Dedifferentiated amniotic fluid mesenchymal stem cell (primary cell): ENCODE measurements around the gene RAB4A.
A peak's percentile ranks its signal among the peaks of the same experiment; 100 is the strongest.

Experiments
- DNase-seq: peaks from one replicate; pipeline ENCODE4 v3.0.0-alpha.2; 2016; ENCODE audit errors: extremely low spot score

RAB4A gene

GRCh38 chr1:229339086-229339485 lies 68.2 kb downstream of the RAB4A start:
- no peak for DNase-seq

- DNase-seq: no peak
Observed at GRCh38 chr1:229339520-229339919, 68.6 kb downstream of the RAB4A start.

- DNase-seq: no peak
Observed at GRCh38 chr1:229340496-229340895, 69.6 kb downstream of the RAB4A start.

- DNase-seq: peak; percentile 54
Observed at GRCh38 chr1:229341774-229342655, 71.1 kb downstream of the RAB4A start.

- DNase-seq: peak; percentile 39
Observed at GRCh38 chr1:229342656-229343569, 72.0 kb downstream of the RAB4A start, which contains the start of gene CCSAP. CCSAP (minus strand) TSS chr1:229343047; CDS start chr1:229342465, 582 bp downstream.

- DNase-seq: no peak
Observed at GRCh38 chr1:229344139-229344538, 73.2 kb downstream of the RAB4A start.

- peak; percentile 14 for DNase-seq
Observed at GRCh38 chr1:229344937-229345684, 74.2 kb downstream of the RAB4A start.

- DNase-seq: no peak
Observed at GRCh38 chr1:229347528-229347927, 76.6 kb downstream of the RAB4A start.

- DNase-seq: no peak
Observed at GRCh38 chr1:229349463-229350385, 78.8 kb downstream of the RAB4A start.

GRCh38 chr1:229352975-229353374 lies 82.1 kb downstream of the RAB4A start:
- no peak for DNase-seq

- no peak for DNase-seq
Observed at GRCh38 chr1:229354226-229354625, 83.3 kb downstream of the RAB4A start.
